ENCODE data around the gene STRIP2.

Gene STRIP2

GRCh38 chr7:129453510-129454248 lies 19.4 kb downstream of the STRIP2 start:
- H3K9ac ChIP-seq (ENCODE audit: low read depth in 1 of 2, low read length in 2 of 2), result no peak overlapping the region
- no peaks in the 10 kb centered on the region for H3K27me3 ChIP-seq (ENCODE audit: control insufficient read depth in 2 of 2, insufficient read depth in 2 of 2, low read length in 2 of 2)
- H3K4me1 ChIP-seq (ENCODE audit: control insufficient read depth in 2 of 2, insufficient read depth in 2 of 2, low read length in 2 of 2), result no peaks in the 10 kb centered on the region
- H3K4me3 ChIP-seq (ENCODE audit: low read length in 2 of 2), result no peak overlapping the region
- no peak overlapping the region for H3K27ac ChIP-seq (ENCODE audit: low read depth in 2 of 2, low read length in 2 of 2)
- H3K9me3 ChIP-seq (ENCODE audit: control insufficient read depth in 2 of 2, low read length in 2 of 2), result no peaks in the 10 kb centered on the region
- H3K36me3 ChIP-seq (ENCODE audit: control insufficient read depth in 2 of 2, insufficient read depth in 2 of 2, low read length in 2 of 2), result no peaks in the 10 kb centered on the region

- Histone ChIP-seq H3K27ac (ENCODE audit: low read depth in 2 of 2, low read length in 2 of 2) (no peak overlapping the region), H3K4me1 (ENCODE audit: control insufficient read depth in 2 of 2, insufficient read depth in 2 of 2, low read length in 2 of 2) (no peaks in the 10 kb centered on the region), H3K27me3 (ENCODE audit: control insufficient read depth in 2 of 2, insufficient read depth in 2 of 2, low read length in 2 of 2) (no peaks in the 10 kb centered on the region), H3K9ac (ENCODE audit: low read depth in 1 of 2, low read length in 2 of 2) (no peak overlapping the region), H3K36me3 (ENCODE audit: control insufficient read depth in 2 of 2, insufficient read depth in 2 of 2, low read length in 2 of 2) (no peaks in the 10 kb centered on the region), H3K4me3 (ENCODE audit: low read length in 2 of 2) (no peak overlapping the region), H3K9me3 (ENCODE audit: control insufficient read depth in 2 of 2, low read length in 2 of 2) (no peaks in the 10 kb centered on the region)
These were observed 20.0 kb downstream of the STRIP2 start for GRCh38 chr7:129454249-129454551.

- H3K27me3 ChIP-seq (ENCODE audit: control insufficient read depth in 2 of 2, insufficient read depth in 2 of 2, low read length in 2 of 2), result no peaks in the 10 kb centered on the region
- H3K4me3 ChIP-seq (ENCODE audit: low read length in 2 of 2), result no peak overlapping the region
- no peak overlapping the region for H3K27ac ChIP-seq (ENCODE audit: low read depth in 2 of 2, low read length in 2 of 2)
- no peaks in the 10 kb centered on the region for H3K4me1 ChIP-seq (ENCODE audit: control insufficient read depth in 2 of 2, insufficient read depth in 2 of 2, low read length in 2 of 2)
- no peaks in the 10 kb centered on the region for H3K36me3 ChIP-seq (ENCODE audit: control insufficient read depth in 2 of 2, insufficient read depth in 2 of 2, low read length in 2 of 2)
- H3K9ac ChIP-seq (ENCODE audit: low read depth in 1 of 2, low read length in 2 of 2), result no peak overlapping the region
- no peaks in the 10 kb centered on the region for H3K9me3 ChIP-seq (ENCODE audit: control insufficient read depth in 2 of 2, low read length in 2 of 2)
These were observed 22.2 kb downstream of the STRIP2 start for GRCh38 chr7:129456421-129456820.

- Histone ChIP-seq H3K4me3 (ENCODE audit: low read length in 2 of 2) (no peak overlapping the region), H3K4me1 (ENCODE audit: control insufficient read depth in 2 of 2, insufficient read depth in 2 of 2, low read length in 2 of 2) (no peaks in the 10 kb centered on the region), H3K27me3 (ENCODE audit: control insufficient read depth in 2 of 2, insufficient read depth in 2 of 2, low read length in 2 of 2) (no peaks in the 10 kb centered on the region), H3K9me3 (ENCODE audit: control insufficient read depth in 2 of 2, low read length in 2 of 2) (no peaks in the 10 kb centered on the region), H3K27ac (ENCODE audit: low read depth in 2 of 2, low read length in 2 of 2) (no peak overlapping the region), H3K36me3 (ENCODE audit: control insufficient read depth in 2 of 2, insufficient read depth in 2 of 2, low read length in 2 of 2) (no peaks in the 10 kb centered on the region), H3K9ac (ENCODE audit: low read depth in 1 of 2, low read length in 2 of 2) (no peak overlapping the region)
These were observed 22.9 kb downstream of the STRIP2 start for GRCh38 chr7:129457101-129457500.

- Histone ChIP-seq H3K27ac (ENCODE audit: low read depth in 2 of 2, low read length in 2 of 2) (no peak overlapping the region), H3K9me3 (ENCODE audit: control insufficient read depth in 2 of 2, low read length in 2 of 2) (no peaks in the 10 kb centered on the region), H3K4me3 (ENCODE audit: low read length in 2 of 2) (no peak overlapping the region), H3K9ac (ENCODE audit: low read depth in 1 of 2, low read length in 2 of 2) (no peak overlapping the region), H3K27me3 (ENCODE audit: control insufficient read depth in 2 of 2, insufficient read depth in 2 of 2, low read length in 2 of 2) (no peaks in the 10 kb centered on the region), H3K36me3 (ENCODE audit: control insufficient read depth in 2 of 2, insufficient read depth in 2 of 2, low read length in 2 of 2) (no peaks in the 10 kb centered on the region), H3K4me1 (ENCODE audit: control insufficient read depth in 2 of 2, insufficient read depth in 2 of 2, low read length in 2 of 2) (no peaks in the 10 kb centered on the region)
These were observed 23.9 kb downstream of the STRIP2 start for GRCh38 chr7:129458171-129458570.

GRCh38 chr7:129461809-129462208 lies 27.6 kb downstream of the STRIP2 start:
- no peak overlapping the region for H3K9ac ChIP-seq (ENCODE audit: low read depth in 1 of 2, low read length in 2 of 2)
- H3K36me3 ChIP-seq (ENCODE audit: control insufficient read depth in 2 of 2, insufficient read depth in 2 of 2, low read length in 2 of 2), result no peaks in the 10 kb centered on the region
- H3K9me3 ChIP-seq (ENCODE audit: control insufficient read depth in 2 of 2, low read length in 2 of 2), result no peaks in the 10 kb centered on the region
- no peak overlapping the region for H3K27ac ChIP-seq (ENCODE audit: low read depth in 2 of 2, low read length in 2 of 2)
- no peaks in the 10 kb centered on the region for H3K27me3 ChIP-seq (ENCODE audit: control insufficient read depth in 2 of 2, insufficient read depth in 2 of 2, low read length in 2 of 2)
- no peaks in the 10 kb centered on the region for H3K4me1 ChIP-seq (ENCODE audit: control insufficient read depth in 2 of 2, insufficient read depth in 2 of 2, low read length in 2 of 2)
- H3K4me3 ChIP-seq (ENCODE audit: low read length in 2 of 2), result no peak overlapping the region

- Histone ChIP-seq H3K36me3 (ENCODE audit: control insufficient read depth in 2 of 2, insufficient read depth in 2 of 2, low read length in 2 of 2) (no peaks in the 10 kb centered on the region), H3K27ac (ENCODE audit: low read depth in 2 of 2, low read length in 2 of 2) (no peak overlapping the region), H3K9ac (ENCODE audit: low read depth in 1 of 2, low read length in 2 of 2) (no peak overlapping the region), H3K27me3 (ENCODE audit: control insufficient read depth in 2 of 2, insufficient read depth in 2 of 2, low read length in 2 of 2) (no peaks in the 10 kb centered on the region), H3K9me3 (ENCODE audit: control insufficient read depth in 2 of 2, low read length in 2 of 2) (no peaks in the 10 kb centered on the region), H3K4me3 (ENCODE audit: low read length in 2 of 2) (no peak overlapping the region), H3K4me1 (ENCODE audit: control insufficient read depth in 2 of 2, insufficient read depth in 2 of 2, low read length in 2 of 2) (no peaks in the 10 kb centered on the region)
These were observed 28.2 kb downstream of the STRIP2 start for GRCh38 chr7:129462420-129462819.

GRCh38 chr7:129464194-129464593 lies 30.0 kb downstream of the STRIP2 start:
- no peaks in the 10 kb centered on the region for H3K36me3 ChIP-seq (ENCODE audit: control insufficient read depth in 2 of 2, insufficient read depth in 2 of 2, low read length in 2 of 2)
- no peaks in the 10 kb centered on the region for H3K4me1 ChIP-seq (ENCODE audit: control insufficient read depth in 2 of 2, insufficient read depth in 2 of 2, low read length in 2 of 2)
- no peak overlapping the region for H3K9ac ChIP-seq (ENCODE audit: low read depth in 1 of 2, low read length in 2 of 2)
- H3K27me3 ChIP-seq (ENCODE audit: control insufficient read depth in 2 of 2, insufficient read depth in 2 of 2, low read length in 2 of 2), result no peaks in the 10 kb centered on the region
- H3K27ac ChIP-seq (ENCODE audit: low read depth in 2 of 2, low read length in 2 of 2), result no peak overlapping the region
- no peaks in the 10 kb centered on the region for H3K9me3 ChIP-seq (ENCODE audit: control insufficient read depth in 2 of 2, low read length in 2 of 2)
- H3K4me3 ChIP-seq (ENCODE audit: low read length in 2 of 2), result no peak overlapping the region

- Histone ChIP-seq H3K9me3 (ENCODE audit: control insufficient read depth in 2 of 2, low read length in 2 of 2) (no peaks in the 10 kb centered on the region), H3K36me3 (ENCODE audit: control insufficient read depth in 2 of 2, insufficient read depth in 2 of 2, low read length in 2 of 2) (no peaks in the 10 kb centered on the region), H3K4me1 (ENCODE audit: control insufficient read depth in 2 of 2, insufficient read depth in 2 of 2, low read length in 2 of 2) (no peaks in the 10 kb centered on the region), H3K4me3 (ENCODE audit: low read length in 2 of 2) (no peak overlapping the region), H3K27ac (ENCODE audit: low read depth in 2 of 2, low read length in 2 of 2) (no peak overlapping the region), H3K9ac (ENCODE audit: low read depth in 1 of 2, low read length in 2 of 2) (no peak overlapping the region), H3K27me3 (ENCODE audit: control insufficient read depth in 2 of 2, insufficient read depth in 2 of 2, low read length in 2 of 2) (no peaks in the 10 kb centered on the region)
These were observed 30.8 kb downstream of the STRIP2 start for GRCh38 chr7:129465080-129465479.

GRCh38 chr7:129466796-129467195 lies 32.6 kb downstream of the STRIP2 start:
- H3K4me1 ChIP-seq (ENCODE audit: control insufficient read depth in 2 of 2, insufficient read depth in 2 of 2, low read length in 2 of 2), result no peaks in the 10 kb centered on the region
- H3K27me3 ChIP-seq (ENCODE audit: control insufficient read depth in 2 of 2, insufficient read depth in 2 of 2, low read length in 2 of 2), result no peaks in the 10 kb centered on the region
- no peak overlapping the region for H3K27ac ChIP-seq (ENCODE audit: low read depth in 2 of 2, low read length in 2 of 2)
- H3K9ac ChIP-seq (ENCODE audit: low read depth in 1 of 2, low read length in 2 of 2), result no peak overlapping the region
- H3K36me3 ChIP-seq (ENCODE audit: control insufficient read depth in 2 of 2, insufficient read depth in 2 of 2, low read length in 2 of 2), result no peaks in the 10 kb centered on the region
- H3K9me3 ChIP-seq (ENCODE audit: control insufficient read depth in 2 of 2, low read length in 2 of 2), result no peaks in the 10 kb centered on the region
- H3K4me3 ChIP-seq (ENCODE audit: low read length in 2 of 2), result no peak overlapping the region

- Histone ChIP-seq H3K27ac (ENCODE audit: low read depth in 2 of 2, low read length in 2 of 2) (no peak overlapping the region), H3K9me3 (ENCODE audit: control insufficient read depth in 2 of 2, low read length in 2 of 2) (no peaks in the 10 kb centered on the region), H3K36me3 (ENCODE audit: control insufficient read depth in 2 of 2, insufficient read depth in 2 of 2, low read length in 2 of 2) (no peaks in the 10 kb centered on the region), H3K4me3 (ENCODE audit: low read length in 2 of 2) (no peak overlapping the region), H3K27me3 (ENCODE audit: control insufficient read depth in 2 of 2, insufficient read depth in 2 of 2, low read length in 2 of 2) (no peaks in the 10 kb centered on the region), H3K4me1 (ENCODE audit: control insufficient read depth in 2 of 2, insufficient read depth in 2 of 2, low read length in 2 of 2) (no peaks in the 10 kb centered on the region), H3K9ac (ENCODE audit: low read depth in 1 of 2, low read length in 2 of 2) (no peak overlapping the region)
These were observed 33.9 kb downstream of the STRIP2 start for GRCh38 chr7:129468087-129468486.

All from mucosa of rectum (tissue), 2 donors.